Keratinocyte (primary cell): Measurements from ENCODE around the gene TFIP11. TPM values are rescaled to one million over a fixed set of nuclear protein-coding genes. Genes with fewer than 3 reads are reported as not detected.
"Not testable (repeated sequence)": the region's sequence is repeated elsewhere in the genome, so short reads cannot be mapped to it uniquely, and the experiment has no call there.

Experiments
- DNase-seq: peaks from one replicate; pipeline ENCODE4 v3.0.0-alpha.2; 2011; ENCODE audit warnings: low read depth, missing footprints, low spot score
- FAIRE-seq: peaks from 2 replicates; lab custom pipeline; 2011; peaks lifted over from hg19 to GRCh38; lab: Jason Lieb, UNC
- H2AFZ ChIP-seq: 2 replicates; pipeline ENCODE4 v1.6.0; 2012; ENCODE audit warnings: low read length, control low read depth, inconsistent platforms; ENCODE audit not compliant: control insufficient read depth
- H3K27ac ChIP-seq: 2 replicates; pipeline ENCODE4 v1.5.1; 2011; ENCODE audit warnings: low read length; ENCODE audit not compliant: control insufficient read depth, insufficient read depth
- H3K27me3 ChIP-seq: 3 replicates; pipeline ENCODE4 v1.6.0; 2011; ENCODE audit warnings: low read length; ENCODE audit not compliant: control insufficient read depth, insufficient read depth; ENCODE audit errors: extremely low read depth
- H3K36me3 ChIP-seq, 2 experiments: 2 replicates in 1 of 2; 3 replicates in 1 of 2; pipeline ENCODE4 v1.5.1; 2011; ENCODE audit warnings: low read length in 2 of 2, mild to moderate bottlenecking in 1 of 2; ENCODE audit not compliant: control insufficient read depth in 2 of 2, insufficient read depth in 2 of 2; ENCODE audit errors: extremely low read depth in 1 of 2
- H3K4me1 ChIP-seq: 3 replicates; pipeline ENCODE4 v1.5.1; 2011; ENCODE audit warnings: low read length; ENCODE audit not compliant: control insufficient read depth, insufficient read depth; ENCODE audit errors: extremely low read depth
- H3K4me2 ChIP-seq: 3 replicates; pipeline ENCODE4 v1.6.0; 2011; ENCODE audit warnings: low read depth, low read length; ENCODE audit not compliant: control insufficient read depth, insufficient read depth; ENCODE audit errors: extremely low read depth
- H3K4me3 ChIP-seq, 3 experiments: fragments of 200-600 bp in 1 of 3; sonication (generic) in 1 of 3; 2 replicates in 2 of 3; 3 replicates in 1 of 3; pipeline ENCODE4 v1.5.1; 2011 to 2016; ENCODE audit warnings: low read length in 3 of 3, mild to moderate bottlenecking in 3 of 3, control low read depth in 2 of 3, inconsistent platforms in 1 of 3, low read depth in 1 of 3, mixed read lengths in 1 of 3, mixed run types in 1 of 3, moderate library complexity in 1 of 3; ENCODE audit not compliant: control insufficient read depth in 2 of 3, insufficient read depth in 2 of 3; ENCODE audit errors: extremely low read depth in 1 of 3
- H3K79me2 ChIP-seq: 2 replicates; pipeline ENCODE4 v1.6.0; 2012; ENCODE audit warnings: low read length; ENCODE audit not compliant: control insufficient read depth, insufficient read depth
- H3K9ac ChIP-seq: 3 replicates; pipeline ENCODE4 v1.6.0; 2011; ENCODE audit warnings: low read length; ENCODE audit not compliant: control insufficient read depth, insufficient read depth; ENCODE audit errors: extremely low read depth
- H3K9me1 ChIP-seq: 3 replicates; pipeline ENCODE4 v1.6.0; 2011; ENCODE audit warnings: low read length; ENCODE audit not compliant: control insufficient read depth, insufficient read depth; ENCODE audit errors: extremely low read depth
- H3K9me3 ChIP-seq: 2 replicates; pipeline ENCODE4 v1.5.1; 2012; ENCODE audit warnings: low read depth, low read length; ENCODE audit not compliant: control insufficient read depth
- H4K20me1 ChIP-seq: 3 replicates; pipeline ENCODE4 v1.6.0; 2011; ENCODE audit warnings: low read length; ENCODE audit not compliant: control insufficient read depth, insufficient read depth; ENCODE audit errors: extremely low read depth
- CTCF ChIP-seq, 3 experiments: IDR thresholded peaks in 1 of 3; conservative IDR thresholded peaks in 1 of 3; optimal IDR thresholded peaks in 1 of 3; 2 replicates in 2 of 3; 3 replicates in 1 of 3; pipeline versions ENCODE3 to v1.5.1; 2011; ENCODE audit warnings: low read length in 3 of 3, mild to moderate bottlenecking in 3 of 3, moderate library complexity in 2 of 3, control low read depth in 1 of 3, inconsistent platforms in 1 of 3; ENCODE audit not compliant: insufficient read depth in 2 of 3; ENCODE audit errors: extremely low read depth in 1 of 3
- EZH2 ChIP-seq: IDR thresholded peaks from one replicate; pipeline ENCODE4 v1.6.1; 2012; ENCODE audit warnings: inconsistent platforms, mild to moderate bottlenecking, low read length, moderate library complexity
- dilution Hi-C: fragments of 300-500 bp; cut with MboI; formaldehyde crosslinking; loops from one replicate; pipeline ENCODE4 v1.7.0; 2020; ENCODE audit warnings: low sequenced_read_pairs; ENCODE audit not compliant: extremely low pct_ligation_motif_present
- polyA plus RNA-seq, 5 experiments: library from polyadenylated mRNA; depleted of rRNA in 3 of 5; stranded (reverse) in 3 of 5; stranded (forward) in 1 of 5; unstranded in 1 of 5; fragments of >200 nt; gene quantifications; 1 replicate in 1 of 5; 2 replicates in 3 of 5; 3 replicates in 1 of 5; pipeline versions ENCODE4 v1.2.1 to v1.2.3, GENCODE V29; 2011 to 2012; ENCODE audit warnings: missing spikeins in 2 of 5, low read depth in 1 of 5, low replicate concordance in 1 of 5

The TFIP11 gene
- polyA plus RNA-seq, 1 donor (not counting 4 experiments of a cell fraction or from before 2014, with no cell fraction given), result 30.3 TPM

- dilution Hi-C loops, result no loop called here
- FAIRE-seq, result peak; percentile 74
- Histone ChIP-seq H3K4me3 (peak overlapping the region in 1 of 3 experiments; percentile 7), H2AFZ (peak overlapping the region; percentile 41), H3K9me3 (no peaks in the 10 kb centered on the region), H3K79me2 (no peaks in the 10 kb centered on the region), H3K9ac (peak overlapping the region; percentile 10), H3K4me1 (peaks cover 14% of the 10 kb centered on the region), H4K20me1 (no peaks in the 10 kb centered on the region), H3K36me3 (peaks cover 2 to 13% of the 10 kb centered on the region in 2 experiments), H3K27me3 (no peaks in the 10 kb centered on the region), H3K9me1 (no peaks in the 10 kb centered on the region), H3K4me2 (peak overlapping the region; percentile 28), H3K27ac (peak overlapping the region; percentile 6)
- no peak for DNase-seq
- TF ChIP-seq EZH2, result no peak
- TF ChIP-seq CTCF (optimal IDR thresholded peaks at IDR 0.05 in 1 of 3, IDR thresholded peaks at IDR 0.05 in 1 of 3, conservative IDR thresholded peaks at IDR 0.05 in 1 of 3; ENCODE audit: extremely low read depth in 1 of 3, insufficient read depth in 2 of 3, low read length in 3 of 3), result no peak
Measured at GRCh38 chr22:26534171-26534855, 22.0 kb upstream of the TFIP11 start.

DNA sequence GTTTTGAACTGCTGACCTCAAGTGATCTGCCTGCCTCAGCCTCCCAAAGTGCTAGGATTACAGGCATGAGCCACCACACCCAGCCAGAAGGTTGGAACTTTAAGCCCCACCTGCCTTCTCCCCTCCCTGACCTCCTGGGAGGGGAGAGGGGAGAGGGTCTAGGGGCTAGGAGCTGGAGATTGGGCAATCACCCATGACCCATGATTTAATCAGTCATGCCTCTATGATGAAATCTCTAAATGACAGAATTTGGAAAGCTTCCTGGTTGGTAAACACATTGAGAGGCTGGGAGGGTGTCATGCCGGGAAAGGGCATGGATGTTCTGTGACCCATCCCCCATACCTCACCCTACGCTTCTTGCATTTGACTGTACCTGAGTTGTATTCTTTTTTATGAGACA is 17.1 kb upstream of the TFIP11 start:
- no peaks in the 10 kb centered on the region for H4K20me1 ChIP-seq
- H3K27ac ChIP-seq, result no peak overlapping the region
- H3K36me3 ChIP-seq, result peaks cover 6 to 21% of the 10 kb centered on the region in 2 experiments
- no peak overlapping the region for H3K4me3 ChIP-seq
- peaks cover 8% of the 10 kb centered on the region for H3K4me1 ChIP-seq
- no peaks in the 10 kb centered on the region for H3K9me3 ChIP-seq
- H3K9ac ChIP-seq, result no peak overlapping the region
- H2AFZ ChIP-seq, result no peak overlapping the region
- no peaks in the 10 kb centered on the region for H3K27me3 ChIP-seq
- TF ChIP-seq CTCF (optimal IDR thresholded peaks at IDR 0.05 in 1 of 3, IDR thresholded peaks at IDR 0.05 in 1 of 3, conservative IDR thresholded peaks at IDR 0.05 in 1 of 3; ENCODE audit: extremely low read depth in 1 of 3, insufficient read depth in 2 of 3, low read length in 3 of 3) (no peak), EZH2 (no peak)
- H3K9me1 ChIP-seq, result no peaks in the 10 kb centered on the region
- H3K79me2 ChIP-seq, result no peaks in the 10 kb centered on the region
- DNase-seq (no peak), FAIRE-seq (no peak)
- dilution Hi-C loops, result no loop called here
- H3K4me2 ChIP-seq, result no peak overlapping the region

- DNase-seq, H3K9me3 ChIP-seq, FAIRE-seq, H3K27ac ChIP-seq, H3K4me2 ChIP-seq, H3K9me1 ChIP-seq, H3K79me2 ChIP-seq, H3K9ac ChIP-seq, H3K4me1 ChIP-seq, H3K4me3 ChIP-seq, dilution Hi-C loops, H4K20me1 ChIP-seq, H2AFZ ChIP-seq, H3K27me3 ChIP-seq: not testable (repeated sequence)
- H3K36me3 ChIP-seq, result peaks cover 6 to 21% of the 10 kb centered on the region in 2 experiments
Measured at GRCh38 chr22:26528518-26528917, 16.2 kb upstream of the TFIP11 start.
